ENCODE data around the gene PCSK9. TPM values are rescaled to one million over a fixed set of nuclear protein-coding genes. Genes with fewer than 3 reads are reported as not detected.

PCSK9 gene
- total and polyA plus RNA-seq, 4 donors = 10.8 to 112 (median 58.5) TPM

GRCh38 chr1:55071477-55071876 lies 32.1 kb downstream of the PCSK9 start:
- WGBS = 35% methylated on average over 8 of the region's 8 CpGs
- H3K27ac ChIP-seq (ENCODE audit: low read depth in 1 of 2, low read length in 2 of 2) = no peak overlapping the region

More at GRCh38 chr1:55071477-55071876, 32.1 kb downstream of the PCSK9 start:
- peak; percentile 49 to 72 for TF ChIP-seq RXRA (IDR thresholded peaks at IDR 0.05)
- no peak for TF ChIP-seq GABPA (IDR thresholded peaks at IDR 0.05 in 1 of 2, conservative IDR thresholded peaks at IDR 0.05 in 1 of 2)
- TF ChIP-seq, protein P1, sequence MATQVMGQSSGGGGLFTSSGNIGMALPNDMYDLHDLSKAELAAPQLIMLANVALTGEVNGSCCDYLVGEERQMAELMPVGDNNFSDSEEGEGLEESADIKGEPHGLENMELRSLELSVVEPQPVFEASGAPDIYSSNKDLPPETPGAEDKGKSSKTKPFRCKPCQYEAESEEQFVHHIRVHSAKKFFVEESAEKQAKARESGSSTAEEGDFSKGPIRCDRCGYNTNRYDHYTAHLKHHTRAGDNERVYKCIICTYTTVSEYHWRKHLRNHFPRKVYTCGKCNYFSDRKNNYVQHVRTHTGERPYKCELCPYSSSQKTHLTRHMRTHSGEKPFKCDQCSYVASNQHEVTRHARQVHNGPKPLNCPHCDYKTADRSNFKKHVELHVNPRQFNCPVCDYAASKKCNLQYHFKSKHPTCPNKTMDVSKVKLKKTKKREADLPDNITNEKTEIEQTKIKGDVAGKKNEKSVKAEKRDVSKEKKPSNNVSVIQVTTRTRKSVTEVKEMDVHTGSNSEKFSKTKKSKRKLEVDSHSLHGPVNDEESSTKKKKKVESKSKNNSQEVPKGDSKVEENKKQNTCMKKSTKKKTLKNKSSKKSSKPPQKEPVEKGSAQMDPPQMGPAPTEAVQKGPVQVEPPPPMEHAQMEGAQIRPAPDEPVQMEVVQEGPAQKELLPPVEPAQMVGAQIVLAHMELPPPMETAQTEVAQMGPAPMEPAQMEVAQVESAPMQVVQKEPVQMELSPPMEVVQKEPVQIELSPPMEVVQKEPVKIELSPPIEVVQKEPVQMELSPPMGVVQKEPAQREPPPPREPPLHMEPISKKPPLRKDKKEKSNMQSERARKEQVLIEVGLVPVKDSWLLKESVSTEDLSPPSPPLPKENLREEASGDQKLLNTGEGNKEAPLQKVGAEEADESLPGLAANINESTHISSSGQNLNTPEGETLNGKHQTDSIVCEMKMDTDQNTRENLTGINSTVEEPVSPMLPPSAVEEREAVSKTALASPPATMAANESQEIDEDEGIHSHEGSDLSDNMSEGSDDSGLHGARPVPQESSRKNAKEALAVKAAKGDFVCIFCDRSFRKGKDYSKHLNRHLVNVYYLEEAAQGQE (IDR thresholded peaks at IDR 0.05) = no peak
- no peak for TF ChIP-seq JUND (IDR thresholded peaks at IDR 0.05)
- TF ChIP-seq TAF1 (conservative IDR thresholded peaks at IDR 0.05) = no peak
- peak; percentile 39 to 66 for TF ChIP-seq RAD21 (IDR thresholded peaks at IDR 0.05)
- peak; percentile 50 for TF ChIP-seq SP1 (IDR thresholded peaks at IDR 0.05)
- TF ChIP-seq, protein P2, sequence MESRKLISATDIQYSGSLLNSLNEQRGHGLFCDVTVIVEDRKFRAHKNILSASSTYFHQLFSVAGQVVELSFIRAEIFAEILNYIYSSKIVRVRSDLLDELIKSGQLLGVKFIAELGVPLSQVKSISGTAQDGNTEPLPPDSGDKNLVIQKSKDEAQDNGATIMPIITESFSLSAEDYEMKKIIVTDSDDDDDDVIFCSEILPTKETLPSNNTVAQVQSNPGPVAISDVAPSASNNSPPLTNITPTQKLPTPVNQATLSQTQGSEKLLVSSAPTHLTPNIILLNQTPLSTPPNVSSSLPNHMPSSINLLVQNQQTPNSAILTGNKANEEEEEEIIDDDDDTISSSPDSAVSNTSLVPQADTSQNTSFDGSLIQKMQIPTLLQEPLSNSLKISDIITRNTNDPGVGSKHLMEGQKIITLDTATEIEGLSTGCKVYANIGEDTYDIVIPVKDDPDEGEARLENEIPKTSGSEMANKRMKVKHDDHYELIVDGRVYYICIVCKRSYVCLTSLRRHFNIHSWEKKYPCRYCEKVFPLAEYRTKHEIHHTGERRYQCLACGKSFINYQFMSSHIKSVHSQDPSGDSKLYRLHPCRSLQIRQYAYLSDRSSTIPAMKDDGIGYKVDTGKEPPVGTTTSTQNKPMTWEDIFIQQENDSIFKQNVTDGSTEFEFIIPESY (IDR thresholded peaks at IDR 0.05) = no peak
- no peak for TF ChIP-seq HNF4G (IDR thresholded peaks at IDR 0.05)
- peak; percentile 45 to 75 for TF ChIP-seq HNF4A (conservative IDR thresholded peaks at IDR 0.05)
- TF ChIP-seq CTCF (IDR thresholded peaks at IDR 0.05; ENCODE audit: low read depth, low read length, missing input control) = peak; percentile 18
- no peak for TF ChIP-seq NR2F2 (IDR thresholded peaks at IDR 0.05)
- no peak for TF ChIP-seq EGR1 (IDR thresholded peaks at IDR 0.05; ENCODE audit: low read depth in 2 of 2)
- TF ChIP-seq FOXA2 (IDR thresholded peaks at IDR 0.05) = no peak
- no peak for TF ChIP-seq YY1 (IDR thresholded peaks at IDR 0.05)
- Histone ChIP-seq H3K36me3 (ENCODE audit: control insufficient read depth in 4 of 4, insufficient read depth in 3 of 4, low read depth in 1 of 4, low read length in 3 of 4) (peaks cover 5 to 52% (median 45%) of the 10 kb centered on the region in 4 donors), H3K4me3 (ENCODE audit: low read depth in 1 of 3, low read length in 3 of 3) (no peak overlapping the region), H3K9ac (ENCODE audit: low read depth in 1 of 2, low read length in 2 of 2) (no peak overlapping the region), H3K9me3 (ENCODE audit: control insufficient read depth in 4 of 4, low read length in 3 of 4) (no peaks in the 10 kb centered on the region), H3K4me1 (ENCODE audit: control insufficient read depth in 4 of 4, insufficient read depth in 4 of 4, low read length in 3 of 4) (peaks cover 0 to 32% (median 12%) of the 10 kb centered on the region in 4 donors), H3K27me3 (ENCODE audit: control insufficient read depth in 4 of 4, insufficient read depth in 4 of 4, low read length in 3 of 4) (no peaks in the 10 kb centered on the region)
- no peak for DNase-seq (ENCODE audit: low spot score)

All from liver (tissue), 9 donors.